ENCODE data around the gene GSS.

Gene GSS

DNA sequence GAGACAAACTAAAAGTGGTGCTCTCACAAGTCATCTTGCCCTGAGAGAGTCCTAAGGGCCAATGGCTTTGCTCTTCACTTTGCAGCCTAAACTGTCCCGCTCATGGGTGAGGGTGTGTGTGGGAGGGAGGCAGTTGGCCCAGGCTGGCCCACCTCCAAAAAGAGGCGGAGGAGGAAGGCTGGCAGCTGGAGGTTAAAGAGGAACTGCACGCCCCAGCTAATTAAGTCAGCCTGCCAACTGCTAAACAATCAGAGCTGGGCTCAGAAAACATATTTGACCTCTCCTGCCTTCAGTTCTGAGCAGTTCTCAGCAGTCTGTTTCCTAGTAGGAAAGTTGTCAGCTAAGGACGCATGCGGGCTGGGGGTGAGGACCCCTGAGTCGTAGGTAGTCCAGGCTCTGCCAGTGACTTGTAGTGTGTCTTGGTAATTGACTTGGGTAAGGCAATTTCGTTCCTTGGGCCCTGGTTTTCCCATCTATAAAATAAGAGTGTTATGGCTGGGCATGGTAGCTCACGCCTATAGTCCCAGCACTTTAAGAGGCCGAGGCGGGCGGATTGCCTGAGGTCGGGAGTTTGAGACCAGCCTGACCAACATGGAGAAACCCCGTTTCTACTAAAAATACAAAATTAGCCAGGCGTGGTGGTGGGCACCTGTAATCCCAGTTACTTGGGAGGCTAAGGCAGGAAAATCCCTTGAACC lies 17.0 kb downstream of the GSS start:
- Histone ChIP-seq H3K27ac (ENCODE audit: low read length) (no peak overlapping the region), H3K4me3 (ENCODE audit: low read depth in 1 of 2, low read length in 2 of 2) (no peak overlapping the region), H3K4me1 (ENCODE audit: control insufficient read depth in 1 of 2, insufficient read depth in 2 of 2, low read length in 2 of 2) (peaks cover 0 to 5% of the 10 kb centered on the region in 2 donors), H3K36me3 (ENCODE audit: control insufficient read depth in 1 of 2, insufficient read depth in 2 of 2, low read length in 2 of 2) (peaks cover 17 to 34% of the 10 kb centered on the region in 2 donors), H3K9me3 (ENCODE audit: control insufficient read depth in 1 of 2, low read length in 2 of 2) (no peaks in the 10 kb centered on the region), H3K27me3 (ENCODE audit: low read depth, low read length) (no peaks in the 10 kb centered on the region)

DNA sequence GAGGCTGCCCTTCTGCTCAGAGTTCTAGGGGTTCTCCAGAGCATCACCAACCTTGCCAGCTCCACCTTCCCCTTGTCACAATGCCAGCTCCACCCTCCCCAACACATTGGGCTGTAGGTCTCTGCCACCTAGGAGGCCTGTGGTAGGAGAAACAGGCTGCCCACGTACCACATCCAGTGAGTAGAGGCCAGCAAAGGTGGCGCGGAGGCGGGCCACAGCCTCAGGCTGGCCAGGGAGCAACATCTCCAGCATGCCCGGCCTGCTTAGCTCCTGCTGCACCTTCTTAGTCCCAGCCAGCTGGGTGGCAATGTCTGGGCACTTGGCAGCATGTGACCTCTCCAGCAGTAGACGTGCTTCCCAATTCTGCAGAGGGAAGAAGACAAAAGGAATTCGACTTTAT lies 23.8 kb downstream of the GSS start:
- peaks cover 30 to 59% of the 10 kb centered on the region in 2 donors for H3K36me3 ChIP-seq (ENCODE audit: control insufficient read depth in 1 of 2, insufficient read depth in 2 of 2, low read length in 2 of 2)
- no peak overlapping the region for H3K4me3 ChIP-seq (ENCODE audit: low read depth in 1 of 2, low read length in 2 of 2)
- H3K9me3 ChIP-seq (ENCODE audit: control insufficient read depth in 1 of 2, low read length in 2 of 2) = no peaks in the 10 kb centered on the region
- H3K4me1 ChIP-seq (ENCODE audit: control insufficient read depth in 1 of 2, insufficient read depth in 2 of 2, low read length in 2 of 2) = no peaks in the 10 kb centered on the region
- no peak overlapping the region for H3K27ac ChIP-seq (ENCODE audit: low read length)
- H3K27me3 ChIP-seq (ENCODE audit: low read depth, low read length) = no peaks in the 10 kb centered on the region

DNA sequence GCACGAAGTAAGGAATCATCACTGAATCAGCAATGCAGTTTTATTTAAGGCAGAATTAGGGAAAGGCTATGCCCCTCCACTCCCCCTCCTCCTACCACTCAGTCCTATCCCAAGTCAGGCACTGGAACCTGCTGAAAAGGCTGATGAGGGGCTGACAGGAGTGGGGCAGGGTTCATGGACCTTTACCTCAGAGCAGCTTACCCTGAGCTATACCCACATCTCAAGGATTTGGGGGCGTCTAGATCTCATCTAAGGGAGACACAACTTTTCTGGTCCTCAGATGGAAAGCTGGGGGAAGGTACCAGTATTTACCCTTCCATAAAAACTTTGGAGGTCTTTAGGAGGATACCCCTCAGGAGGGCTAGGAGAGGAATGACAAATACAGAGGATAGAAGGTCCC lies 27.2 kb downstream of the GSS start:
- Histone ChIP-seq H3K36me3 (ENCODE audit: control insufficient read depth in 1 of 2, insufficient read depth in 2 of 2, low read length in 2 of 2) (peaks cover 52 to 62% of the 10 kb centered on the region in 2 donors), H3K27ac (ENCODE audit: low read length) (no peak overlapping the region), H3K4me1 (ENCODE audit: control insufficient read depth in 1 of 2, insufficient read depth in 2 of 2, low read length in 2 of 2) (no peaks in the 10 kb centered on the region), H3K27me3 (ENCODE audit: low read depth, low read length) (no peaks in the 10 kb centered on the region), H3K9me3 (ENCODE audit: control insufficient read depth in 1 of 2, low read length in 2 of 2) (no peaks in the 10 kb centered on the region), H3K4me3 (ENCODE audit: low read depth in 1 of 2, low read length in 2 of 2) (no peak overlapping the region)

DNA sequence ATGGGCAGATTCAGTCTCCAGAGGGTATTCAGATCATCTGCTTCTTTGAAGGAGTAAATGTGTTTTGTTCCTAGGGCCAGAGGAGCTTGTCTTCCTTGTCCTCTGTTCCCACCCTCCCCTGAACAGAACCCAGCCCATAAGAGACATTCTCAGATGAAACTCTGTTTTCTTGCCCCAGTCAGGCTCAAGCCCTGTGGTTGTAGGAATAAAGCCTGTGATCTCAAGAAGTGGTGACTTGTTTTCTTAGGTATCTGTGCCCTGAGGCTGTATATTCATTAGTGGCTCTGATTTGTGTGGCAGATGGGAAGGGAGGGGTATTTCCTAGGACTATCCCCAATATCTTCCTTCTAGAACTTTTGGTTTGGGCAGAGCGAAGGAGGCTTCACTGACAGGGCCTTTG lies 27.9 kb downstream of the GSS start:
- Histone ChIP-seq H3K27ac (ENCODE audit: low read length) (no peak overlapping the region), H3K36me3 (ENCODE audit: control insufficient read depth in 1 of 2, insufficient read depth in 2 of 2, low read length in 2 of 2) (peaks cover 58 to 68% of the 10 kb centered on the region in 2 donors), H3K4me1 (ENCODE audit: control insufficient read depth in 1 of 2, insufficient read depth in 2 of 2, low read length in 2 of 2) (no peaks in the 10 kb centered on the region)

DNA sequence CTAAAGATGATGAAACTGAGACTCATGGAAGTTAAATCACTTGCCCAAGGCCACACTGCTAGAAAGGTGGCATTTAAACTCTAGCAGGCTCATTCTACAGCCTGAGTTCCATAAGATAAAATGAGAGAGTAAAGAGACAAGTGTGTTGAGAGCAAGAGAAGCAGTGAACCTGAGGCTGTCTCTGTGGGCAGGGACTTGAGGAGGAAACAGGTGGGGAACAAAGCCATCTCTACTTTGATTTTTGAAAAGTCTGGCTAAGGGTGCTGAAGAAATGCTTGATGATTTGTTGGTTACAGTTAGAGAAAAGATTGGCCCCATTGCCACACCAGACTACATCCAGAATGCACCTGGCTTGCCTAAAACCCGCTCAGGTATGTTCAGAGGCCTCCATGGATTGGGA lies 29.0 kb downstream of the GSS start:
- no peaks in the 10 kb centered on the region for H3K4me1 ChIP-seq (ENCODE audit: control insufficient read depth in 1 of 2, insufficient read depth in 2 of 2, low read length in 2 of 2)
- H3K4me3 ChIP-seq (ENCODE audit: low read depth in 1 of 2, low read length in 2 of 2) = no peak overlapping the region
- no peaks in the 10 kb centered on the region for H3K27me3 ChIP-seq (ENCODE audit: low read depth, low read length)
- H3K36me3 ChIP-seq (ENCODE audit: control insufficient read depth in 1 of 2, insufficient read depth in 2 of 2, low read length in 2 of 2) = peaks cover 63 to 66% of the 10 kb centered on the region in 2 donors
- H3K9me3 ChIP-seq (ENCODE audit: control insufficient read depth in 1 of 2, low read length in 2 of 2) = no peaks in the 10 kb centered on the region
- no peak overlapping the region for H3K27ac ChIP-seq (ENCODE audit: low read length)

More for the DNA sequence above, 27.9 kb downstream of the GSS start:
- H3K4me3 ChIP-seq (ENCODE audit: low read depth in 1 of 2, low read length in 2 of 2) = no peak overlapping the region
- no peaks in the 10 kb centered on the region for H3K27me3 ChIP-seq (ENCODE audit: low read depth, low read length)
- no peaks in the 10 kb centered on the region for H3K9me3 ChIP-seq (ENCODE audit: control insufficient read depth in 1 of 2, low read length in 2 of 2)

DNA sequence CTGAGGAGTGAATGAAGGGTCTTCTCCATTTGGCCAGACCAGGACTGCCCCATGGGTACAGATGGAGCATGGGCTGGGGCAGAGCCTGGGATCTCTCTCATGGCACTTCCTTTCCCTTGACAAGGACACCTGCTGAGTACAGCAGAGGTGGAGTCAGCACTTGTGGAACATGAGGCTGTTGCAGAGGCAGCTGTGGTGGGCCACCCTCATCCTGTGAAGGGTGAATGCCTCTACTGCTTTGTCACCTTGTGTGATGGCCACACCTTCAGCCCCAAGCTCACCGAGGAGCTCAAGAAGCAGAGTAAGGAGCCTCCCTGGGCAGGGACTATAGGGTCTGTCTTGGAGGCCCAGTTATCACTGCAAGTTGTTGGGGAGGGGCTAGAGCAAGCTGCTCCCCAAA lies 29.6 kb downstream of the GSS start:
- Histone ChIP-seq H3K27me3 (ENCODE audit: low read depth, low read length) (no peaks in the 10 kb centered on the region), H3K4me3 (ENCODE audit: low read depth in 1 of 2, low read length in 2 of 2) (no peak overlapping the region), H3K27ac (ENCODE audit: low read length) (no peak overlapping the region), H3K4me1 (ENCODE audit: control insufficient read depth in 1 of 2, insufficient read depth in 2 of 2, low read length in 2 of 2) (no peaks in the 10 kb centered on the region), H3K9me3 (ENCODE audit: control insufficient read depth in 1 of 2, low read length in 2 of 2) (no peaks in the 10 kb centered on the region), H3K36me3 (ENCODE audit: control insufficient read depth in 1 of 2, insufficient read depth in 2 of 2, low read length in 2 of 2) (peaks cover 62 to 72% of the 10 kb centered on the region in 2 donors)

DNA sequence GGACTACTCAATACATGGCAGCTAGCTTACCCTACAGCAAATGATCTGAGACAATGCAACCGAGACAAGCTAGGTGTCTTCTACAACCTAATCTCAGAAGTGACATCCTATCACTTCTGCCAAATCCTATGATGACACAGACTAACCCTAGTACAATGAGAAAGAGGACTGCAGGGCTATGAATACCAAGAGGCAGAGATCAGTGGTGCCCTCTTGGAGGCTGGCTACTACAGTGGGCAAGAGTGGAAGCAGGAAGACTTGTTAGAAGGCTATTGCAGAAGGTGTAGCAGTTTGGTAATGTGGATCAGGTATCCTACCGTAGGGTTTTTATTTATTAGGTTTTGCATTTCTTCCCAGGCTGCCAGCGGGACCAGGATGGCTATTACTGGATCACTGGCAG lies 30.3 kb downstream of the GSS start:
- Histone ChIP-seq H3K4me3 (ENCODE audit: low read depth in 1 of 2, low read length in 2 of 2) (no peak overlapping the region), H3K4me1 (ENCODE audit: control insufficient read depth in 1 of 2, insufficient read depth in 2 of 2, low read length in 2 of 2) (no peaks in the 10 kb centered on the region), H3K27me3 (ENCODE audit: low read depth, low read length) (no peaks in the 10 kb centered on the region), H3K27ac (ENCODE audit: low read length) (no peak overlapping the region), H3K9me3 (ENCODE audit: control insufficient read depth in 1 of 2, low read length in 2 of 2) (no peaks in the 10 kb centered on the region), H3K36me3 (ENCODE audit: control insufficient read depth in 1 of 2, insufficient read depth in 2 of 2, low read length in 2 of 2) (peaks cover 62 to 77% of the 10 kb centered on the region in 2 donors)

DNA sequence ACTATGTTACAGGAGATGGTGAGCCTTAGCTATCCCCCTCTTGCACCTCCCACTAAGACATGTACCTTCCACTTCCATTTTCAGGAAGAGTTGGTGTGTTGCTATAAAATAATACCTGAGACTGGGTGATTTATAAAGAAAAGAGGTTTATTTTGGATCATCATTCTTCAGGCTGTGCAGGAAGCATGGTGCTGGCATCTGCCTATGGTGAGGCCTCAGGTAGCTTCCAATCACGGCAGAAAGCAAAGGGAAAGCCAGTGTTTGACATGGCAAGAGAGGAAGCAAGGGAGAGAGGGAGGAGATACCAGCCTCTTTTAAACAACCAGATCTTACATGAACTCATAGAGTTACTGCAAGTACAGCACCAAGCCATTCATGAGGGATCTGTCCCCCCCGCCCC lies 32.2 kb downstream of the GSS start:
- no peak overlapping the region for H3K4me3 ChIP-seq (ENCODE audit: low read depth in 1 of 2, low read length in 2 of 2)
- H3K36me3 ChIP-seq (ENCODE audit: control insufficient read depth in 1 of 2, insufficient read depth in 2 of 2, low read length in 2 of 2) = peaks cover 55 to 66% of the 10 kb centered on the region in 2 donors
- H3K27ac ChIP-seq (ENCODE audit: low read length) = no peak overlapping the region
- H3K4me1 ChIP-seq (ENCODE audit: control insufficient read depth in 1 of 2, insufficient read depth in 2 of 2, low read length in 2 of 2) = no peaks in the 10 kb centered on the region
- H3K9me3 ChIP-seq (ENCODE audit: control insufficient read depth in 1 of 2, low read length in 2 of 2) = no peaks in the 10 kb centered on the region
- H3K27me3 ChIP-seq (ENCODE audit: low read depth, low read length) = no peaks in the 10 kb centered on the region

DNA sequence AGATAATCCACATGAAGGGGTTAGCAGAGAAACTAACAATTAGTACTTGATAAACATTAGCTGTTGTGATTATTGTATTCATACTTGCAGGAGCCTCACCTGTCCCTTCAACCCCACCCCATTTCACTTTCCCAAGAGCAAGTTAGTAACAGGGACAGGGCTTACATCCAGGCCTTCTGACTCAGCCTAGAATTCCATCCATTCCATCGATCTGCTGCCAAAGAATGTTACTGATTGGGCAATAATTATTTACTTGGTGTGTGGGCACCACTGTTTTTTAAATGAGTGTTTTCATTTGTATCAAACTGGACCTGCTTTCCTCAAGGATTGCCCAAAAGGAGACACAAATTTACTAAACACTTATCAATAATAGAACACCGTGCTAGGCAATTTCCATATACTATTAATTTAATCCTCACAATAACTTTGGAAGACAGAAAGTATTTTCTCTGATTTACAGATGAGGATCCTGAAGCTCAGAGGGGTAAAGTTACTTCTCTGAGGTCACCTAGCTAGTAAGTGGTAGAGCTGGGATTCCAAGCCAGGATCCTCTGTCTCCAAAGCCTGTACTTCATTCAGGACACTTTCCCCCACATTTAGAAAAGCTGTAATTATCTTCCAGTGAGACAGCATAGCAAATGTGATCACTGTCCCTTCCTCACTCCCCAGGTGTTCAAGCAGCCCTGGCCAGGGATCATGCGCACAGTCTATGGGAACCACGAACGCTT lies 32.8 kb downstream of the GSS start:
- no peaks in the 10 kb centered on the region for H3K27me3 ChIP-seq (ENCODE audit: low read depth, low read length)
- no peaks in the 10 kb centered on the region for H3K4me1 ChIP-seq (ENCODE audit: control insufficient read depth in 1 of 2, insufficient read depth in 2 of 2, low read length in 2 of 2)
- peaks cover 49 to 60% of the 10 kb centered on the region in 2 donors for H3K36me3 ChIP-seq (ENCODE audit: control insufficient read depth in 1 of 2, insufficient read depth in 2 of 2, low read length in 2 of 2)
- H3K9me3 ChIP-seq (ENCODE audit: control insufficient read depth in 1 of 2, low read length in 2 of 2) = no peaks in the 10 kb centered on the region
- no peak overlapping the region for H3K27ac ChIP-seq (ENCODE audit: low read length)
- no peak overlapping the region for H3K4me3 ChIP-seq (ENCODE audit: low read depth in 1 of 2, low read length in 2 of 2)

DNA sequence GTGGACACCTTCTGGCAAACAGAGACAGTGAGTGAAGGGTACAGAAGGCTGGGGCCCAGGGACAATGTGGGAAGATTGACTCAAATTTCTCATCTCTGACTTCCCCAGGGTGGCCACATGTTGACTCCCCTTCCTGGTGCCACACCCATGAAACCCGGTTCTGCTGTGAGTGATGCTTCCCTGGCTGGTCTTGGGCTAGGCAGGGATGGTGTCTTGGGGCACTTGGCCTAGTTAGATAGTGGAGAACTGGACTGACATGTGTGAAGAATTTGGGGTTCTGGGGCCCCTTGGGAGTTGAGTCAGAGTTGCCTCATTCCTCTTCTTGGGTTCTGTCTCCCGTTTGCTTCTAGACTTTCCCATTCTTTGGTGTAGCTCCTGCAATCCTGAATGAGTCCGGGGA lies 34.2 kb downstream of the GSS start:
- no peak overlapping the region for H3K27ac ChIP-seq (ENCODE audit: low read length)
- H3K36me3 ChIP-seq (ENCODE audit: control insufficient read depth in 1 of 2, insufficient read depth in 2 of 2, low read length in 2 of 2) = peaks cover 36 to 46% of the 10 kb centered on the region in 2 donors
- H3K4me3 ChIP-seq (ENCODE audit: low read depth in 1 of 2, low read length in 2 of 2) = no peak overlapping the region
- H3K27me3 ChIP-seq (ENCODE audit: low read depth, low read length) = no peaks in the 10 kb centered on the region
- no peaks in the 10 kb centered on the region for H3K4me1 ChIP-seq (ENCODE audit: control insufficient read depth in 1 of 2, insufficient read depth in 2 of 2, low read length in 2 of 2)
- no peaks in the 10 kb centered on the region for H3K9me3 ChIP-seq (ENCODE audit: control insufficient read depth in 1 of 2, low read length in 2 of 2)

DNA sequence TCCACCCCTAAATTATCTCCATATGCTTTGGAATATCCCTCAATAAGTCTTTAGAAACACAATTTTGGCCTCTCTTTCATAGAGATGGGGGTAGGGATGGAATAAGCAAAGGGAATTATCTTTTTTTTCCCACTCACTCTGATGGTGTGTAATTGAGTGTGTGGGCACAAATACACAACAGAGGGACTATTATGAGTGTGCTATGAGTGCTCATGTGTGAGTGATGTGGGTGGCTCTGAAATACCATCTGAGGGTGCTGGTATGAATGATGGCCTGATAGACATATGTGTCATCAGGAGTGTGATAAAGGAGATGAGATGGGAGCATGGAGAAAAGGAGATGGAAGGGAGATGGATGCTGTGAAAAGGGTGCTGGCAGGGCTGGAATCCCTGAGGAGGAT lies 35.6 kb downstream of the GSS start:
- Histone ChIP-seq H3K9me3 (ENCODE audit: control insufficient read depth in 1 of 2, low read length in 2 of 2) (no peaks in the 10 kb centered on the region), H3K27ac (ENCODE audit: low read length) (no peak overlapping the region), H3K27me3 (ENCODE audit: low read depth, low read length) (no peaks in the 10 kb centered on the region), H3K36me3 (ENCODE audit: control insufficient read depth in 1 of 2, insufficient read depth in 2 of 2, low read length in 2 of 2) (peaks cover 32 to 36% of the 10 kb centered on the region in 2 donors), H3K4me3 (ENCODE audit: low read depth in 1 of 2, low read length in 2 of 2) (no peak overlapping the region), H3K4me1 (ENCODE audit: control insufficient read depth in 1 of 2, insufficient read depth in 2 of 2, low read length in 2 of 2) (no peaks in the 10 kb centered on the region)

Data from muscle layer of duodenum (tissue), 2 donors.